Kidney capillary endothelial cell (primary cell): ENCODE data around the gene RTP2.
A peak's percentile ranks its signal among the peaks of the same experiment; 100 is the strongest.

Experiments
- DNase-seq: peaks from one replicate; pipeline ENCODE4 v3.0.0-alpha.2; 2018; ENCODE audit warnings: low spot score

Gene RTP2

GRCh38 chr3:187702507-187703033 is at the start of gene RTP2:
RTP2 (minus strand) TSS chr3:187702557; CDS start chr3:187702128, 429 bp downstream.
- DNase-seq = no peak

- DNase-seq = no peak
These were observed 48.3 kb upstream of the RTP2 start for GRCh38 chr3:187750513-187751123.

GRCh38 chr3:187750006-187750512 is 47.7 kb upstream of the RTP2 start:
- no peak for DNase-seq

GRCh38 chr3:187748050-187748481 is 45.7 kb upstream of the RTP2 start:
- DNase-seq = peak; percentile 73

GRCh38 chr3:187747506-187747905 is 45.1 kb upstream of the RTP2 start:
- no peak for DNase-seq

GRCh38 chr3:187746442-187747281 is 44.3 kb upstream of the RTP2 start:
- DNase-seq = no peak

GRCh38 chr3:187746059-187746441 is 43.7 kb upstream of the RTP2 start:
- no peak for DNase-seq

- peak; percentile 97 for DNase-seq
These were observed 43.1 kb upstream of the RTP2 start, which contains the start of gene BCL6 for GRCh38 chr3:187745201-187746058. BCL6 (minus strand) TSS chr3:187745468; CDS start chr3:187733693, 11,775 bp downstream.

GRCh38 chr3:187744169-187745151 is 42.1 kb upstream of the RTP2 start:
- DNase-seq = peak; percentile 25

- peak; percentile 4 for DNase-seq
These were observed 41.1 kb upstream of the RTP2 start for GRCh38 chr3:187743195-187744141.

GRCh38 chr3:187742351-187743171 is 40.2 kb upstream of the RTP2 start:
- DNase-seq = no peak

GRCh38 chr3:187741403-187742350 is 39.3 kb upstream of the RTP2 start:
- peak; percentile 71 for DNase-seq

GRCh38 chr3:187740421-187741399 is 38.4 kb upstream of the RTP2 start:
- peak; percentile 58 for DNase-seq

- DNase-seq = peak; percentile 75
These were observed 37.4 kb upstream of the RTP2 start for GRCh38 chr3:187739561-187740332.

GRCh38 chr3:187739094-187739560 is 36.8 kb upstream of the RTP2 start:
- DNase-seq = no peak
